Measurements from ENCODE around the gene KRTAP10-12.

- no peak for TF ChIP-seq CTCF (IDR thresholded peaks at IDR 0.05)
- TF ChIP-seq POLR2AphosphoS5 (IDR thresholded peaks at IDR 0.05), result no peak
Measured at GRCh38 chr21:44732263-44732662, 35.3 kb downstream of the KRTAP10-12 start.

Measured in breast epithelium (tissue), 3 donors.